Loucy (cell line): ENCODE data around the gene EP400.

Source experiments
- CTCF ChIP-seq: fragments of 200-600 bp; sonication (generic); conservative IDR thresholded peaks from 2 replicates; pipeline ENCODE4 v1.5.1; 2014; ENCODE audit warnings: mild to moderate bottlenecking, antibody characterized with exemption, low read length
- EZH2phosphoT487 ChIP-seq: fragments of 200-600 bp; IDR thresholded peaks from 2 replicates; pipeline ENCODE4 v1.6.1; 2018; ENCODE audit warnings: antibody characterized with exemption, mild to moderate bottlenecking, moderate library complexity, borderline replicate concordance

- no peak for TF ChIP-seq CTCF
- TF ChIP-seq EZH2phosphoT487: no peak
Observed at GRCh38 chr12:131909081-131909751, 40.5 kb upstream of the EP400 start.
